ENCODE results near the gene REST.
"Not testable (repeated sequence)": the region's sequence is repeated elsewhere in the genome, so short reads cannot be mapped to it uniquely, and the experiment has no call there.

The REST gene

DNA sequence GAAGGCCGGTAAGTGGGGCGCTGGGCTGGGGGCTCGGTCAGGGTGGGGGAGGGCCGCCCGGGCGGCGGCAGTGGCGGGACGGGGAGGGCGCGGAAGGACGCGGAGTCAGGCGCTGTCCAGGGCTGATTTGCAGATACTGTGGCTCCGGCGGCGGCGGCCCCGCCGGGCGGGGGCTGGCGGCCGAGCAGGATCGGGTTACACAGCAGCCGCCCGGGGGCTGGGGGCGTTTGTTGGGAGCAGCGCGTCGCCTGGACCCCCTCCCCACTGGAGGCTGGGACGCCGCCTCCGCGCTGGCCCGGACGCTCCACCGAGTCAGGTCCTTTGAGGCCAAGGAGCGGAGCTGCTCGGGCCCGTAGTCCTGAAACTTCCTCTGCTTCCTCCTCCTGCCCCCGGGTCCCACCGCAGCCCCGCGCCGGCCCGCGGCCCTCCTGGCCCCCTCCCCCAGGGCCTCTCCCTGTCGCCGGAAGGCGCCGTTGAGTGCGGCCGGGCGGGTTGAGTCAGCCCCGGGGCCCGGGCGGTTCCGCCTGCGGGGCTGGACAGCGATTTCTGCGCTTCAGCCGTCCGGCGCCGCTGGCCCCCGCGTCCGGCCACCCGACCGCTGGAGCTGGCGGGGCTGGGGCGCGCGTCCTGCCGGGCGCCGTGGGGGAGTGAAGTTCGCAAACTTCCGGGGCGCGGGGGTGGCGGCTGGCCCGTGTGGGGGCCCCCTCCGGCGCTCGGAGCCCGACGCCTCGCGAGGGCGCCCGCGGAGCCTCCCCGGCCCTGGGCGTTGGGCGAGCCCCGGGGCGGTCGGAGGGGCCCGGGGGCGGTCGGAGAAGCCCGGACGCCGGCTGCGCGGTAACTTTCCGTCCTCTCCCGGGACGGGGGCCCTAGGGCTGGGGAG lies 746 bp downstream of the REST start:
- DNase-seq (ENCODE audit: low spot score): peak; percentile 74

DNA sequence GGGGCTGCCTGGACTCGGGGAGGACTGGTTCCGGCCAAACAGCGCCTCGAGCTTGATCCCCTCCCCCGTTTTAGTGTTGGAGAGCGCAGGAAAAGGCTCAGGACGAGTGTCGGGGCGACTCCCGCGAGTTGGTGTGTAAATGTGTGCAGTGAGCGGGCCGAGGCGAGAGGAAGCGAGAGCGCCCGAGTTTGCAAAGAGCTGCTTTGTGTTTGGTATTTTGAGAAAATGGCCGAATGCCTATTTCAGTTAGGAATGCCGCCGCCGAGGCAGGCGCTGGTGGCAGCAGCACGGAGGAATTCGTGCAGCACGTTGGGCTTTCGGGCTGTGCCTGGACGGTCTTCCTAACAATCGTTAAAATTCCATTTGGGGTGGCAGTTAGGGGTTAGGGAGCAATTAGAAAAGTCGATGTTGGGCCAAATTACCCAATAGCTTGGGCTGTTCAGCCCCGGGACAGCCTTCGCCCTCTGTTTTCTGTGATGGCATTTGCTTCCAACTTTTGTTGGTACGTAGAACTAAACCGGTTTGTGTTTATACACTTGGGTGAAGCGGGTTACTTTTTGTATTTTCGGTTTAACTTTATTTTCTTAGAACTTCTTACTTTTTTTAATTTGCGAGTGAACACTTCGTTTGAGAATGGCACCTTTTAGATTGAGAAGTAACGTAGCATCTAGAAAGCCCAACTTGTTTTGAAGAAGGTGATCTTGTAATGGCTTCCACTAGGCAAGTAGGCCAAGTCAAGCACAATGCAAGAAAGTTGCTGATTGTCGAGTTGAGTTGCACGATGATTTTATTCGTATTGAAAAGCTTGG lies 1.6 kb downstream of the REST start:
- peak; percentile 36 for DNase-seq (ENCODE audit: low spot score)

DNA sequence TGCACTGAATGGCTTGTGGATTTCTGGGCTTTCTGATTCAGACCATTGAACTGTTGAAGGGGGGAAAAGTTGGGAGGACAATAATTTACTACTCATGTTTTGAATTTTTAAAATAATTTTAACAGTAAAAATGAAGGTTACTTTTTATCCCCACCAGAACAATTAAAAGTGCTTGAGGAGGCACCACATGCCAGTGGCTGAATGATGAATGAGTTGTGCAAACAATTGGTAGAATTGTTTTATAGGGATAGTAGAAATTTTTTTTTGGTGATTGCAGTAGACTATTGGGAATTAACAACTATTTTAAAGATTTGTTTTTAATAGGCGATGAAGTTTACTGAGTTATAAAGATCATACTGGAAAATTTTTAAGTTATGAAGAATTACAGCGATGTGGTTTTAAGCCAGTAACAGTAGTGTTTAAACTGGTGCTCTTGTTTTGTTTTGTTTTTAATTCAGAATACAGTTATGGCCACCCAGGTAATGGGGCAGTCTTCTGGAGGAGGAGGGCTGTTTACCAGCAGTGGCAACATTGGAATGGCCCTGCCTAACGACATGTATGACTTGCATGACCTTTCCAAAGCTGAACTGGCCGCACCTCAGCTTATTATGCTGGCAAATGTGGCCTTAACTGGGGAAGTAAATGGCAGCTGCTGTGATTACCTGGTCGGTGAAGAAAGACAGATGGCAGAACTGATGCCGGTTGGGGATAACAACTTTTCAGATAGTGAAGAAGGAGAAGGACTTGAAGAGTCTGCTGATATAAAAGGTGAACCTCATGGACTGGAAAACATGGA lies 2.7 kb downstream of the REST start:
- DNase-seq (ENCODE audit: low spot score): no peak

DNA sequence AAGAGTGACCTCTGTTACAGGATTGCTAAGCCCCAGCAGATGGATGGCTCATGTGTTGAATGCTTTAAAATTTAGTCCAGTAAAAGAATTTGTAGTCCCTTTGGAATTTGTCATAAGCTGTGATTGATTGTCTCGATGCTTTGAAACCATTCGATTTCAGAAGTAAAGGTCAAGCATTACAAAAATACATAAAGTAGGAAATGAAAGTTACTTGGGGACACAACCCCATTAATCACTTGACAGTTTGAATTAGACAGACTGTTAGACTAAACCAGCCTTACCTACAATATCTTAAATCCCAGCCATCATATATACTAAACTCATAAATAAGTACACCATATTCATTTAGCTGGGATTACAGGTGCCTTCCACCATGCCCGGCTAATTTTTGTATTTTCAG lies 6.6 kb downstream of the REST start:
- no peak for DNase-seq (ENCODE audit: low spot score)

- DNase-seq (ENCODE audit: low spot score): not testable (repeated sequence)
These were observed 7.3 kb downstream of the REST start for GRCh38 chr4:56914977-56915376.

- no peak for DNase-seq (ENCODE audit: low spot score)
These were observed 19.5 kb downstream of the REST start for GRCh38 chr4:56927196-56927595.

- DNase-seq (ENCODE audit: low spot score): no peak
These were observed 22.9 kb downstream of the REST start for GRCh38 chr4:56930638-56931037.

- DNase-seq (ENCODE audit: low spot score): no peak
These were observed 24.2 kb downstream of the REST start for GRCh38 chr4:56931924-56932323.

DNA sequence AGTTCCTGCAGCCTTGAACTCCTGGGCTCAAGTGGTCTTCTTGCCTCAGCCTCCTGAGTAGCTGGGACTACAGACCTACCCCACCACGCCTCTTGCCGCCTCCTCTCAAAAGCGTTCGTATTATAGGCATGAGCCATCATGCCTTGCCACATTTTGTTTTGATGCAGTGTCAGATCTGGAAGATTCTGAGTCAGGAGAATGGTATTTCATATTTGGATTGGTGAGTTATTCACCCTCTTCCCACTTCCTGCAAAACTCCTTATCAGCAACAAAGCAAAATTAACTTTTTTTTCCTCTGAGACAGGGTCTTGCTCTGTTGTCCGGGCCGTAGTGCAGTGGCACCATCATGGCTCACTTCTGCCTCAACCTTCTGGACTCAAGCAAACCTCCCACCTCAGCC lies 29.6 kb downstream of the REST start:
- DNase-seq (ENCODE audit: low spot score): no peak

GRCh38 chr4:56939826-56940225 lies 32.1 kb downstream of the REST start:
- DNase-seq (ENCODE audit: low spot score): not testable (repeated sequence)

- no peak for DNase-seq (ENCODE audit: low spot score)
These were observed 32.7 kb downstream of the REST start for GRCh38 chr4:56940403-56940802.

GRCh38 chr4:56940971-56941370 lies 33.3 kb downstream of the REST start:
- DNase-seq (ENCODE audit: low spot score): no peak

- DNase-seq (ENCODE audit: low spot score): no peak
These were observed 33.7 kb downstream of the REST start for GRCh38 chr4:56941403-56941802.

DNA sequence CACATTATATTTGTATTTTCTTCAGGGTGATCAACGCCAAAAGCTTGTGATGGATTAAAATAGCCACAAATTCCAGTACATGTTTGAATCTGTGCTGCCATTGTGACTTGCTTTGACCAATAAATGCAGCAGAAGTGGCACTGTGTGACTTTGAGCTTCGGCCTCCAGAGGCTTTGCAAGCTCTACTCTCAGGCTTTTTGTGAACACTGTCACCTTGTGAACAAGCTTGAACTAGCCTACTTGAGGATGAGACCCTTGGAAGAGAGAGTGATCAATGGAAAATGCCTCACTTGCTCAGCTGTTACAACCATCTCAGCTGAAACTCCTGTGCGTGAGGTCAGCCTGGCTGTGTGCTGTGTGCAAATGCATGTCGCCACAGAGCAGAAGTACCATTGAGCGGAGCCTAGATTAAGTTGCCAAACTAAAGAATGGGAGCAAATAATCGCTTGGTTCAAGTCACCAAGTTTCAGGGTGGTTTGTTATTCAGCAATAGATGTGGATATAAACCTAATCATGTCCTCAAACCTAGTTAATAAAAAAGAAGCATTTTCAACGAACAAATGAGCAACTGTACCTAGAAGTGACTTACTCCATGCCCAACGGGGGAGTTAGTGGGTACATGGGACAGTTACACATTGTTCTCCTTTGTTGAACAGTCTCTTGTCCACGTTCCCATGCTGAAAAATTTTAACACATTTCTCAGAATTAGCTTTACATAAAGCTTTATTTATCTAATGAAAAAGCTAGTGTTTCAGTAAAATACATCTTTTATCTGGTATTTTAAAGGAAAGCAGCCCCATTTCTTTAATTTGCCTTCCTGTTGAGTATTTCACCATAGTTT lies 46.2 kb downstream of the REST start:
- no peak for DNase-seq (ENCODE audit: low spot score)

- no peak for DNase-seq (ENCODE audit: low spot score)
These were observed 50.4 kb downstream of the REST start for GRCh38 chr4:56958111-56958517.

- DNase-seq (ENCODE audit: low spot score): no peak
These were observed 51.4 kb downstream of the REST start for GRCh38 chr4:56959100-56959499.

GRCh38 chr4:56961107-56961500 lies 53.4 kb downstream of the REST start:
- DNase-seq (ENCODE audit: low spot score): no peak

GRCh38 chr4:56971383-56971782 lies 63.7 kb downstream of the REST start:
- DNase-seq (ENCODE audit: low spot score): no peak

DNA sequence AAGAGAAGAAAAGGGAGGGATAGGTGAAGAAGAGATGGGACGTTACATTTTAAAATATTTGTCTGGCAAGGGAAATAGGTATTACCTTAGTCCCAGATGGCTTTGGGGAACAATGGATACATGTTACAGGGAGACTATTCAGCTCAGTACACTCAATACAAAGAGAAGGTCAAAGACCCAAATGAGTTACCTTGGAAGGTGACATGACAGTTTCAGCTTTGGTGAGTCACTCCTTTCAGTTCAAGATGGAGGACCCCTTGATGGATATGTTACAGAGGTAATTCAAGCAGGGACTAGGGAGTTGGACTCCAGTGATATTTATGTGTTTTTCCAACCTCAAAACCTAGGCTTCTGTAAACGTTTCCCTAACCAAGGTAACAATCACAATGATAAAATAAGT lies 64.7 kb downstream of the REST start:
- no peak for DNase-seq (ENCODE audit: low spot score)

GRCh38 chr4:56972809-56973208 lies 65.1 kb downstream of the REST start:
- DNase-seq (ENCODE audit: low spot score): no peak

DNA sequence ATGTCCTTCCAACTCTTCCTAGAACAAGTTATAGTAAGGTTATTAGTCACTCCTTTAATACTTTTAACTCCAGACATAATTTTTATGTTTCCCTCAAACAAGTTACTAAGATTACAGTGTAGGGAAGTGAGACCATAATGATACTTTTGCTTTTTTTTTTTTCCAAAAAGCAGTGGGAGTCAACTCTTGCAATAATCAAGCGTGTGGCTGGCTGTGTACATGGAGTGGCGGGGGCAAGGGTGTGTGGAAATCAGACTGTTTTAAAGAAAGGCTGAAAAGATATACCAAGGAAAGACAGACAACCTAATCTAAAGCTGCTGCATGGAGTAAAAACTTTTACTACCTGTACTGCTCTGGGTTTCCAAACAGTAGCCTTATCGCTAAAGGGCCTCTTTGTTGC lies 65.6 kb downstream of the REST start:
- no peak for DNase-seq (ENCODE audit: low spot score)

Measured in HuH-7.5 (cell line).